Peyer's patch (tissue), 4 donors: ENCODE measurements around the gene DPM2. TPM values are rescaled to one million over a fixed set of nuclear protein-coding genes. Genes with fewer than 3 reads are reported as not detected.

Experiments
- DNase-seq, 3 donors: peaks; one replicate each; pipeline ENCODE4 v3.0.0-alpha.2; 2017 to 2019
- H3K27ac ChIP-seq, 4 donors: fragments of 200-600 bp; sonication (generic); one replicate each; pipeline ENCODE4 v1.5.1; 2016 to 2019
- H3K27me3 ChIP-seq, 2 donors: fragments of 200-600 bp; sonication (generic); one replicate each; pipeline ENCODE4 v1.5.1; 2019
- H3K36me3 ChIP-seq, 3 donors: fragments of 200-600 bp; sonication (generic); one replicate each; pipeline ENCODE4 v1.5.1; 2016 to 2019
- H3K4me1 ChIP-seq, 4 donors: fragments of 200-600 bp; sonication (generic); one replicate each; pipeline ENCODE4 v1.5.1; 2016 to 2019
- H3K4me3 ChIP-seq, 4 donors: fragments of 200-600 bp; sonication (generic); 1 replicate in 3 of 4; 2 replicates in 1 of 4; pipeline ENCODE4 v1.5.1; 2016 to 2019; ENCODE audit warnings: mild to moderate bottlenecking in 1 of 4
- H3K9me3 ChIP-seq, 4 donors: fragments of 200-600 bp; sonication (generic); one replicate each; pipeline ENCODE4 v1.5.1; 2016 to 2019; ENCODE audit warnings: mild to moderate bottlenecking in 1 of 4
- CTCF ChIP-seq, 6 experiments: fragments of 450-650 bp in 4 of 6; fragments of 200-600 bp in 2 of 6; sonication (generic) in 1 of 6; IDR thresholded peaks; one replicate each; pipeline ENCODE4 v1.5.1; 2017 to 2019; ENCODE audit warnings: antibody characterized with exemption in 6 of 6, mild to moderate bottlenecking in 3 of 6, moderate library complexity in 1 of 6
- POLR2A ChIP-seq, 2 donors: fragments of 450-650 bp; IDR thresholded peaks; one replicate each; pipeline ENCODE4 v1.5.1; 2017; ENCODE audit warnings: antibody characterized with exemption in 2 of 2, mild to moderate bottlenecking in 2 of 2, moderate library complexity in 2 of 2
- total RNA-seq, 4 donors: library from RNA; depleted of rRNA; stranded (reverse); fragments of >200 nt; gene quantifications; one replicate each; pipeline ENCODE4 v1.1.0, GENCODE V29; 2016

Gene DPM2
- total RNA-seq, 4 donors from 2014 or later = 20.6 to 27.3 (median 22.1) TPM

- H3K36me3 ChIP-seq = no peaks in the 10 kb centered on the region
- H3K27me3 ChIP-seq = no peaks in the 10 kb centered on the region
- no peaks in the 10 kb centered on the region for H3K9me3 ChIP-seq
- no peak for DNase-seq
- TF ChIP-seq CTCF (IDR thresholded peaks at IDR 0.05) = no peak
- no peak for TF ChIP-seq POLR2A (IDR thresholded peaks at IDR 0.05)
- H3K4me3 ChIP-seq = no peak overlapping the region
- peak overlapping the region in 2 of 4 donors; percentile 34 to 86 for H3K27ac ChIP-seq
- H3K4me1 ChIP-seq = peaks cover 13 to 67% (median 45%) of the 10 kb centered on the region in 4 donors
Observed at GRCh38 chr9:127959398-127959797, 21.7 kb upstream of the DPM2 start.

GRCh38 chr9:127958728-127959127 is 21.1 kb upstream of the DPM2 start:
- Histone ChIP-seq H3K36me3 (no peaks in the 10 kb centered on the region), H3K27ac (no peak overlapping the region), H3K27me3 (no peaks in the 10 kb centered on the region), H3K4me1 (peaks cover 13 to 67% (median 42%) of the 10 kb centered on the region in 4 donors), H3K4me3 (no peak overlapping the region), H3K9me3 (no peaks in the 10 kb centered on the region)
- DNase-seq = no peak
- no peak for TF ChIP-seq CTCF (IDR thresholded peaks at IDR 0.05)
- no peak for TF ChIP-seq POLR2A (IDR thresholded peaks at IDR 0.05)

- H3K4me3 ChIP-seq = peak overlapping the region in 2 of 4 donors; percentile 3 to 22
Observed at GRCh38 chr9:127955294-127956015, 17.8 kb upstream of the DPM2 start.

GRCh38 chr9:127954831-127955293 is 17.2 kb upstream of the DPM2 start:
- H3K4me1 ChIP-seq = peaks cover 9 to 59% (median 30%) of the 10 kb centered on the region in 4 donors
- peaks cover 0 to 16% (median 0%) of the 10 kb centered on the region in 3 donors for H3K36me3 ChIP-seq
- peak overlapping the region; percentile 61 to 95 (median 78) for H3K27ac ChIP-seq
- H3K4me3 ChIP-seq = peak overlapping the region in 2 of 4 donors; percentile 3 to 10
- no peaks in the 10 kb centered on the region for H3K9me3 ChIP-seq
- DNase-seq = no peak
- no peak for TF ChIP-seq POLR2A (IDR thresholded peaks at IDR 0.05)
- no peak for TF ChIP-seq CTCF (IDR thresholded peaks at IDR 0.05)
- no peaks in the 10 kb centered on the region for H3K27me3 ChIP-seq

More at GRCh38 chr9:127955294-127956015, 17.8 kb upstream of the DPM2 start:
- H3K4me1 ChIP-seq = peaks cover 11 to 62% (median 32%) of the 10 kb centered on the region in 4 donors
- TF ChIP-seq POLR2A (IDR thresholded peaks at IDR 0.05) (peak in 1 of 2 donors; percentile 61), CTCF (IDR thresholded peaks at IDR 0.05) (peak; percentile 46 to 91 (median 70))
- no peaks in the 10 kb centered on the region for H3K9me3 ChIP-seq
- H3K27ac ChIP-seq = peak overlapping the region; percentile 61 to 95 (median 78)
- peaks cover 0 to 10% (median 0%) of the 10 kb centered on the region in 3 donors for H3K36me3 ChIP-seq
- H3K27me3 ChIP-seq = no peaks in the 10 kb centered on the region
- peak; percentile 64 to 95 (median 90) for DNase-seq

- TF ChIP-seq CTCF (IDR thresholded peaks at IDR 0.05) = no peak
- no peak for TF ChIP-seq POLR2A (IDR thresholded peaks at IDR 0.05)
- Histone ChIP-seq H3K9me3 (no peaks in the 10 kb centered on the region), H3K4me3 (no peak overlapping the region), H3K27ac (peak overlapping the region in 3 of 4 donors; percentile 61 to 95 (median 70)), H3K36me3 (peaks cover 0 to 22% (median 0%) of the 10 kb centered on the region in 3 donors), H3K27me3 (no peaks in the 10 kb centered on the region), H3K4me1 (peaks cover 9 to 64% (median 30%) of the 10 kb centered on the region in 4 donors)
- no peak for DNase-seq
Observed at GRCh38 chr9:127953768-127954505, 16.3 kb upstream of the DPM2 start.
